Neural progenitor cell (in vitro differentiated cells): ENCODE measurements around the gene ENPEP. TPM values are rescaled to one million over a fixed set of nuclear protein-coding genes. Genes with fewer than 3 reads are reported as not detected.

Source experiments
- DNase-seq: peaks from one replicate; pipeline ENCODE4 v3.0.0-alpha.2; 2016; ENCODE audit warnings: low spot score
- H2AFZ ChIP-seq: fragments of 200-600 bp; sonication (generic); replicated peaks from 2 replicates; pipeline ENCODE4 v1.6.1; 2016; ENCODE audit warnings: antibody characterized with exemption
- H3F3A ChIP-seq: fragments of 200-600 bp; sonication (generic); 2 replicates; pipeline ENCODE4 v1.6.1; 2016; ENCODE audit warnings: antibody characterized with exemption, low read depth
- H3K27ac ChIP-seq: fragments of 200-600 bp; sonication (generic); 2 replicates; pipeline ENCODE4 v1.5.1; 2016; ENCODE audit warnings: mild to moderate bottlenecking
- H3K27me3 ChIP-seq: fragments of 200-600 bp; sonication (generic); 2 replicates; pipeline ENCODE4 v1.6.1; 2016; ENCODE audit warnings: mild to moderate bottlenecking, moderate library complexity
- H3K36me3 ChIP-seq: fragments of 200-600 bp; sonication (generic); 2 replicates; pipeline ENCODE4 v1.5.1; 2016
- H3K4me1 ChIP-seq: fragments of 200-600 bp; sonication (generic); 2 replicates; pipeline ENCODE4 v1.6.1; 2016; ENCODE audit warnings: mixed run types
- H3K4me2 ChIP-seq: fragments of 200-600 bp; sonication (generic); 2 replicates; pipeline ENCODE4 v1.6.1; 2016
- H3K4me3 ChIP-seq: fragments of 200-600 bp; sonication (generic); 2 replicates; pipeline ENCODE4 v1.5.1; 2016
- H3K79me2 ChIP-seq: fragments of 200-600 bp; sonication (generic); 2 replicates; pipeline ENCODE4 v1.6.1; 2016; ENCODE audit warnings: low read depth
- H3K9ac ChIP-seq: fragments of 200-600 bp; sonication (generic); 2 replicates; pipeline ENCODE4 v1.6.1; 2016
- H3K9me3 ChIP-seq: fragments of 200-600 bp; sonication (generic); 2 replicates; pipeline ENCODE4 v1.5.1; 2016; ENCODE audit warnings: low read depth
- H4K20me1 ChIP-seq: fragments of 200-600 bp; sonication (generic); 2 replicates; pipeline ENCODE4 v1.6.1; 2016; ENCODE audit warnings: low read depth
- H3K27ac Mint-ChIP-seq: 3 replicates; pipeline ENCODE4 v1.8.0; 2021; ENCODE audit warnings: mixed read lengths
- H3K27me3 Mint-ChIP-seq: 2 replicates; pipeline ENCODE4 v1.8.0; 2022; ENCODE audit warnings: low read depth, mild to moderate bottlenecking, inconsistent platforms, moderate library complexity, mixed read lengths; ENCODE audit not compliant: insufficient read depth
- H3K36me3 Mint-ChIP-seq: 3 replicates; pipeline ENCODE4 v1.8.0; 2021; ENCODE audit warnings: mixed read lengths
- H3K4me1 Mint-ChIP-seq: 3 replicates; pipeline ENCODE4 v1.8.0; 2021; ENCODE audit warnings: mixed read lengths
- H3K4me3 Mint-ChIP-seq: 3 replicates; pipeline ENCODE4 v1.8.0; 2021; ENCODE audit warnings: mild to moderate bottlenecking, moderate library complexity, mixed read lengths
- H3K9me3 Mint-ChIP-seq: 3 replicates; pipeline ENCODE4 v1.8.0; 2020; ENCODE audit warnings: mixed read lengths
- EZH2 ChIP-seq: fragments of 200-600 bp; sonication (generic); IDR thresholded peaks from 2 replicates; pipeline ENCODE4 v1.6.1; 2017; ENCODE audit warnings: antibody characterized with exemption, mild to moderate bottlenecking, moderate library complexity
- EZH2phosphoT487 ChIP-seq: fragments of 200-600 bp; sonication (generic); IDR thresholded peaks from 2 replicates; pipeline ENCODE4 v1.6.1; 2017; ENCODE audit warnings: antibody characterized with exemption
- total RNA-seq: library from RNA; depleted of rRNA; stranded (reverse); fragments of >200 nt; gene quantifications from 2 replicates; pipeline ENCODE4 v1.2.3, GENCODE V29; 2015; ENCODE audit warnings: low replicate concordance
- TF ChIP-seq, protein P1 (sequence below): fragments of 200-600 bp; sonication (generic); IDR thresholded peaks from 2 replicates; pipeline ENCODE4 v1.5.1; 2017; ENCODE audit warnings: antibody characterized with exemption, mild to moderate bottlenecking

Gene ENPEP
- total RNA-seq, 1 donor from 2014 or later, result 1.5 TPM

GRCh38 chr4:110487873-110488272 is 11.9 kb downstream of the ENPEP start:
- no peaks in the 10 kb centered on the region for H3K36me3 Mint-ChIP-seq
- Histone ChIP-seq H3K27me3 (no peaks in the 10 kb centered on the region), H3F3A (no peaks in the 10 kb centered on the region), H3K9ac (no peak overlapping the region), H3K79me2 (no peaks in the 10 kb centered on the region), H3K4me2 (no peak overlapping the region), H4K20me1 (no peaks in the 10 kb centered on the region), H3K4me1 (peaks cover 6% of the 10 kb centered on the region), H3K4me3 (no peak overlapping the region), H3K27ac (no peak overlapping the region), H2AFZ (no peak overlapping the region), H3K9me3 (no peaks in the 10 kb centered on the region), H3K36me3 (no peaks in the 10 kb centered on the region)
- H3K27ac Mint-ChIP-seq, result no peak overlapping the region
- H3K27me3 Mint-ChIP-seq, result peaks cover 4% of the 10 kb centered on the region
- no peak overlapping the region for H3K4me3 Mint-ChIP-seq
- no peaks in the 10 kb centered on the region for H3K9me3 Mint-ChIP-seq
- no peak for DNase-seq
- H3K4me1 Mint-ChIP-seq, result peaks cover 8% of the 10 kb centered on the region
- TF ChIP-seq, protein P1, sequence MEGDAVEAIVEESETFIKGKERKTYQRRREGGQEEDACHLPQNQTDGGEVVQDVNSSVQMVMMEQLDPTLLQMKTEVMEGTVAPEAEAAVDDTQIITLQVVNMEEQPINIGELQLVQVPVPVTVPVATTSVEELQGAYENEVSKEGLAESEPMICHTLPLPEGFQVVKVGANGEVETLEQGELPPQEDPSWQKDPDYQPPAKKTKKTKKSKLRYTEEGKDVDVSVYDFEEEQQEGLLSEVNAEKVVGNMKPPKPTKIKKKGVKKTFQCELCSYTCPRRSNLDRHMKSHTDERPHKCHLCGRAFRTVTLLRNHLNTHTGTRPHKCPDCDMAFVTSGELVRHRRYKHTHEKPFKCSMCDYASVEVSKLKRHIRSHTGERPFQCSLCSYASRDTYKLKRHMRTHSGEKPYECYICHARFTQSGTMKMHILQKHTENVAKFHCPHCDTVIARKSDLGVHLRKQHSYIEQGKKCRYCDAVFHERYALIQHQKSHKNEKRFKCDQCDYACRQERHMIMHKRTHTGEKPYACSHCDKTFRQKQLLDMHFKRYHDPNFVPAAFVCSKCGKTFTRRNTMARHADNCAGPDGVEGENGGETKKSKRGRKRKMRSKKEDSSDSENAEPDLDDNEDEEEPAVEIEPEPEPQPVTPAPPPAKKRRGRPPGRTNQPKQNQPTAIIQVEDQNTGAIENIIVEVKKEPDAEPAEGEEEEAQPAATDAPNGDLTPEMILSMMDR, result no peak
- TF ChIP-seq EZH2 (no peak), EZH2phosphoT487 (no peak)

DNA sequence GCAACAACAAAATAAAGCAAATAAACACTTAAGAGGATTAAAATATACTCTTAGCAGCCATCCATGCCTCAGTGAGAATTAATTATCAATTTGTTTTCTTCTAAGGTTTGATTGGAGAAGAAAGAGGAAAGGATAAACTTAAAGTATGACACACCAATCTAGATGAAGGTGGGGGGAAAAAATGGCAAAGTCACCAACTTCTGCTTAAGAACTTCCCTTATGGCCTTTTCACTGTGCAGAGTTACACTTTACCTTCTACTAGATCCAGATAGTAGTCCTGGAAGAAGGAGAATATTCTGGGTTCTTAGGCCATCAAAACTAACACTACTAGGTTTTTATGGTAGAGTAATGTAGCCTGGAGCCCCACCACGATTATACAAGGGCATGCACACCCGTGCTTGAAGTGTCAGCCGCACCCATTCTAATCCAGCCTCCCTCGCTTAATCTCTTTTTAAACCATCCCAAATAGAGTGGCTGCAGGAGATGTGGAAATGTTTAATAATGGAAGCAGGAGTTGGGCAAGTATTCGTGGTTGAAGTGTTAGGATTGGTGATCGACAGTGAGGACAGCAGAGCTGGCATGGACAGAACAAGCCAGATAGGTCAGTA is 14.1 kb downstream of the ENPEP start:
- H3K27me3 ChIP-seq, result no peaks in the 10 kb centered on the region
- TF ChIP-seq EZH2 (no peak), EZH2phosphoT487 (no peak)
- TF ChIP-seq, protein P1, result no peak
- H2AFZ ChIP-seq, result no peak overlapping the region
- H3F3A ChIP-seq, result no peaks in the 10 kb centered on the region
- H3K4me2 ChIP-seq, result no peak overlapping the region
- no peak overlapping the region for H3K9ac ChIP-seq
- H3K79me2 ChIP-seq, result no peaks in the 10 kb centered on the region
- Mint-ChIP-seq H3K4me3 (no peak overlapping the region), H3K9me3 (no peaks in the 10 kb centered on the region), H3K27me3 (peaks cover 2% of the 10 kb centered on the region), H3K36me3 (no peaks in the 10 kb centered on the region), H3K4me1 (peaks cover 8% of the 10 kb centered on the region), H3K27ac (no peak overlapping the region)
- no peaks in the 10 kb centered on the region for H3K9me3 ChIP-seq
- no peak overlapping the region for H3K27ac ChIP-seq
- no peak for DNase-seq
- no peaks in the 10 kb centered on the region for H3K36me3 ChIP-seq
- H3K4me3 ChIP-seq, result no peak overlapping the region
- no peaks in the 10 kb centered on the region for H4K20me1 ChIP-seq
- H3K4me1 ChIP-seq, result peaks cover 6% of the 10 kb centered on the region

GRCh38 chr4:110492522-110492921 is 16.6 kb downstream of the ENPEP start:
- no peak overlapping the region for H3K9ac ChIP-seq
- Mint-ChIP-seq H3K36me3 (no peaks in the 10 kb centered on the region), H3K27me3 (no peaks in the 10 kb centered on the region), H3K9me3 (no peaks in the 10 kb centered on the region), H3K4me3 (no peak overlapping the region), H3K27ac (no peak overlapping the region), H3K4me1 (peaks cover 4% of the 10 kb centered on the region)
- H3K79me2 ChIP-seq, result no peaks in the 10 kb centered on the region
- H3K4me3 ChIP-seq, result no peak overlapping the region
- no peaks in the 10 kb centered on the region for H4K20me1 ChIP-seq
- no peaks in the 10 kb centered on the region for H3K27me3 ChIP-seq
- H3K4me1 ChIP-seq, result peaks cover 6% of the 10 kb centered on the region
- no peak for DNase-seq
- no peaks in the 10 kb centered on the region for H3K9me3 ChIP-seq
- no peak overlapping the region for H2AFZ ChIP-seq
- no peaks in the 10 kb centered on the region for H3K36me3 ChIP-seq
- no peak overlapping the region for H3K27ac ChIP-seq
- H3F3A ChIP-seq, result no peaks in the 10 kb centered on the region
- TF ChIP-seq, protein P1, result no peak
- TF ChIP-seq EZH2 (no peak), EZH2phosphoT487 (no peak)
- no peak overlapping the region for H3K4me2 ChIP-seq
